ENCODE data around the gene TRERF1. TPM values are rescaled to one million over a fixed set of nuclear protein-coding genes. Genes with fewer than 3 reads are reported as not detected.
A peak's percentile ranks its signal among the peaks of the same experiment; 100 is the strongest.

Gene TRERF1
- polyA plus RNA-seq, 1 of the 3 experiments (the other 2 are of a cell fraction), result 3.6 TPM

GRCh38 chr6:42402184-42402583 is 49.5 kb downstream of the TRERF1 start:
- Histone ChIP-seq H3K27me3 (ENCODE audit: insufficient read depth) (no peaks in the 10 kb centered on the region), H3K27ac (ENCODE audit: low read depth in 2 of 2, low read length in 1 of 2) (peak overlapping the region in 1 of 2 experiments; percentile 16; a peak in 1 of 4 replicates), H4K20me1 (ENCODE audit: insufficient read depth) (peaks cover 24% of the 10 kb centered on the region), H3K4me2 (peak overlapping the region; percentile 26; the same call in 1 of the 2 replicates), H3K36me3 (replicated peaks in 1 of 2; ENCODE audit: control insufficient read depth in 1 of 2, insufficient read depth in 2 of 2, low read length in 1 of 2) (no peaks in the 10 kb centered on the region), H3K9me2 (no peaks in the 10 kb centered on the region), H3F3A (replicated peaks; ENCODE audit: insufficient read depth) (peaks cover 4% of the 10 kb centered on the region), H2AFZ (ENCODE audit: low read depth) (no peak overlapping the region), H3K4me3 (ENCODE audit: low read depth in 2 of 2, low read length in 1 of 2) (no peak overlapping the region), H3K79me2 (ENCODE audit: insufficient read depth) (peaks cover 34% of the 10 kb centered on the region), H3K9me3 (no peaks in the 10 kb centered on the region), H3K4me1 (ENCODE audit: control insufficient read depth in 1 of 2, insufficient read depth in 2 of 2, low read depth in 1 of 2, low read length in 1 of 2) (peaks cover 6 to 10% of the 10 kb centered on the region in 2 experiments; a peak in 3 of 4 replicates), H3K9ac (no peak overlapping the region)
- peak; percentile 30 for DNase-seq
- ChIA-PET CTCF (interaction anchor here (0.9 to 1.3 kb wide), 3 partner anchors 13 to 162 kb away, joined by 3 to 4 read pairs (median 3); partner anchors contain the start of gene UBR2), POLR2A (no interaction called here)
- 18% methylated on average over 5 of the region's 5 CpGs for WGBS (ENCODE audit: low lambda C conversion rate)
- TF ChIP-seq RAD21 (IDR thresholded peaks at IDR 0.05; ENCODE audit: low read length) (no peak), REST (IDR thresholded peaks at IDR 0.05; ENCODE audit: low read depth, low read length) (no peak), NRF1 (IDR thresholded peaks at IDR 0.05; ENCODE audit: low read depth, low read length) (no peak), USF2 (IDR thresholded peaks at IDR 0.05; ENCODE audit: borderline replicate concordance, low read depth, low read length) (no peak), IRF3 (IDR thresholded peaks at IDR 0.05; ENCODE audit: low read depth, low read length) (no peak), FOSL2 (IDR thresholded peaks at IDR 0.05; ENCODE audit: borderline replicate concordance, low read depth) (peak; percentile 79; the same call in 1 of the 2 replicates), TAF1 (IDR thresholded peaks at IDR 0.05; ENCODE audit: borderline replicate concordance, low read depth, low read length) (no peak), POLR2AphosphoS5 (IDR thresholded peaks at IDR 0.05; ENCODE audit: low read depth, low read length) (no peak), FOXJ3 (CRISPR knock-in tag; IDR thresholded peaks at IDR 0.05) (no peak), MXI1 (IDR thresholded peaks at IDR 0.05; ENCODE audit: low read depth, low read length) (no peak), TCF12 (IDR thresholded peaks at IDR 0.05) (peak; percentile 68), JUND (IDR thresholded peaks at IDR 0.05) (peak; percentile 54), RFX5 (IDR thresholded peaks at IDR 0.05; ENCODE audit: low read length) (no peak), EP300 (IDR thresholded peaks at IDR 0.05; ENCODE audit: borderline replicate concordance in 1 of 2, low read depth in 1 of 2, low read length in 1 of 2) (no peak), GABPA (IDR thresholded peaks at IDR 0.05; ENCODE audit: low read depth) (no peak), RCOR1 (IDR thresholded peaks at IDR 0.05; ENCODE audit: low read length) (no peak), SIN3A (IDR thresholded peaks at IDR 0.05; ENCODE audit: borderline replicate concordance, low read depth, low read length) (0 out of 2 replicates have a peak, but pooled peaks have one; percentile 21), MAX (IDR thresholded peaks at IDR 0.05; ENCODE audit: low read depth) (peak; percentile 35; the same call in 1 of the 2 replicates), CTCF (IDR thresholded peaks at IDR 0.05) (no peak), PBX3 (IDR thresholded peaks at IDR 0.05) (peak; percentile 40), FOXM1 (IDR thresholded peaks at IDR 0.05; ENCODE audit: low read depth) (no peak), EZH2phosphoT487 (IDR thresholded peaks at IDR 0.05; ENCODE audit: borderline replicate concordance, low read depth) (no peak), GATA2 (CRISPR knock-in tag; IDR thresholded peaks at IDR 0.05) (no peak), USF1 (IDR thresholded peaks at IDR 0.05; ENCODE audit: borderline replicate concordance, low read depth) (no peak), NFIC (IDR thresholded peaks at IDR 0.05; ENCODE audit: borderline replicate concordance) (no peak)

Data from SK-N-SH (cell line).